ENCODE results near the gene HIC1. TPM values are rescaled to one million over a fixed set of nuclear protein-coding genes. Genes with fewer than 3 reads are reported as not detected.

Gene HIC1
- total RNA-seq, 4 donors from 2014 or later, result 9.1 to 32.5 (median 14.7) TPM

- Histone ChIP-seq H3K36me3 (peaks cover 0 to under 1% (median 0%) of the 10 kb centered on the region in 4 donors), H3K27ac (peak overlapping the region; percentile 85 to 92 (median 90)), H3K27me3 (peaks cover 45% of the 10 kb centered on the region), H3K4me1 (peaks cover 14 to 88% (median 64%) of the 10 kb centered on the region in 4 donors), H3K9me3 (no peaks in the 10 kb centered on the region), H3K4me3 (peak overlapping the region in 2 of 4 donors; percentile 49 to 65)
- in situ Hi-C loops (cut with MboI; ENCODE audit: low pct_ligation_motif_present in 1 of 4, low pct_unique_long_range_greater_than_20kb in 1 of 4, low sequenced_read_pairs in 3 of 4), result loop anchor here in 1 of 4 donors (25.0 kb wide), 1 partner anchor 103 kb away; no protein-coding TSS in a partner anchor
- intact Hi-C loops (cut with DNase I; ENCODE audit: low total_unique reads), result loop anchor here (10.0 kb wide), 1 partner anchor 116 kb away; no protein-coding TSS in a partner anchor
- peak; percentile 89 for DNase-seq
- TF ChIP-seq EP300 (IDR thresholded peaks at IDR 0.05; ENCODE audit: low read depth) (no peak), CTCF (IDR thresholded peaks at IDR 0.05) (peak; percentile 68 to 86 (median 80)), POLR2AphosphoS5 (IDR thresholded peaks at IDR 0.05) (peak in 2 of 3 donors; percentile 21 to 36)
- WGBS, 2 donors (ENCODE audit: low coverage in 1 of 2), result 22% methylated on average over 66 of the region's 78 CpGs; no CpG with 5 or more reads in 1 of the 2 donors
Measured at GRCh38 chr17:2058586-2059546, 4.0 kb downstream of the HIC1 start.

GRCh38 chr17:2059547-2060384, 4.9 kb downstream of the HIC1 start:
- in situ Hi-C loops (cut with MboI; ENCODE audit: low pct_ligation_motif_present in 1 of 4, low pct_unique_long_range_greater_than_20kb in 1 of 4, low sequenced_read_pairs in 3 of 4), result loop anchor here in 3 of 4 donors (5.0 to 25.0 kb wide), 3 partner anchors 103 to 188 kb away; no protein-coding TSS in a partner anchor
- TF ChIP-seq EP300 (IDR thresholded peaks at IDR 0.05; ENCODE audit: low read depth) (no peak), POLR2A (IDR thresholded peaks at IDR 0.05) (no peak), CTCF (IDR thresholded peaks at IDR 0.05) (no peak), POLR2AphosphoS5 (IDR thresholded peaks at IDR 0.05) (no peak)
- no peaks in the 10 kb centered on the region for H3K9me3 ChIP-seq
- peak overlapping the region; percentile 85 to 92 (median 90) for H3K27ac ChIP-seq
- WGBS, 2 donors (ENCODE audit: low coverage in 1 of 2), result 66% methylated on average over 21 of the region's 21 CpGs; no CpG with 5 or more reads in 1 of the 2 donors
- peaks cover 0 to 9% (median 0%) of the 10 kb centered on the region in 4 donors for H3K36me3 ChIP-seq
- peak overlapping the region in 2 of 4 donors; percentile 49 to 65 for H3K4me3 ChIP-seq
- H3K27me3 ChIP-seq, result peaks cover 36% of the 10 kb centered on the region
- intact Hi-C loops (cut with DNase I; ENCODE audit: low total_unique reads), result loop anchor here (10.0 kb wide), 1 partner anchor 115 kb away; no protein-coding TSS in a partner anchor
- no peak for DNase-seq
- H3K4me1 ChIP-seq, result peaks cover 21 to 88% (median 68%) of the 10 kb centered on the region in 4 donors

GRCh38 chr17:2060385-2060658, 5.4 kb downstream of the HIC1 start:
- Histone ChIP-seq H3K9me3 (no peaks in the 10 kb centered on the region), H3K36me3 (peaks cover 0 to 10% (median 0%) of the 10 kb centered on the region in 4 donors), H3K4me3 (no peak overlapping the region), H3K27ac (peak overlapping the region; percentile 85 to 92 (median 90)), H3K27me3 (peaks cover 31% of the 10 kb centered on the region), H3K4me1 (peaks cover 21 to 88% (median 67%) of the 10 kb centered on the region in 4 donors)
- intact Hi-C loops (cut with DNase I; ENCODE audit: low total_unique reads), result no loop called here
- DNase-seq, result no peak
- TF ChIP-seq EP300 (IDR thresholded peaks at IDR 0.05; ENCODE audit: low read depth), result no peak
- no peak for TF ChIP-seq POLR2AphosphoS5 (IDR thresholded peaks at IDR 0.05)
- TF ChIP-seq POLR2A (IDR thresholded peaks at IDR 0.05), result no peak
- TF ChIP-seq CTCF (IDR thresholded peaks at IDR 0.05), result no peak
- WGBS, 2 donors (ENCODE audit: low coverage in 1 of 2), result 73 to 82% methylated on average over 3 to 6 of the region's 6 CpGs
- in situ Hi-C loops (cut with MboI; ENCODE audit: low pct_ligation_motif_present in 1 of 4, low pct_unique_long_range_greater_than_20kb in 1 of 4, low sequenced_read_pairs in 3 of 4), result loop anchor here in 3 of 4 donors (5.0 to 25.0 kb wide), 3 partner anchors 102 to 187 kb away; no protein-coding TSS in a partner anchor
